HG02943 (cell line): ENCODE results near the gene TBX15.

Experiments used
- ATAC-seq: cut with Tn5 transposase; IDR thresholded peaks from one replicate; pipeline ENCODE4 v1.9.1; 2021; ENCODE audit warnings: mild to moderate bottlenecking, low read depth, moderate library complexity; ENCODE audit not compliant: unreplicated experiment

Gene TBX15

DNA sequence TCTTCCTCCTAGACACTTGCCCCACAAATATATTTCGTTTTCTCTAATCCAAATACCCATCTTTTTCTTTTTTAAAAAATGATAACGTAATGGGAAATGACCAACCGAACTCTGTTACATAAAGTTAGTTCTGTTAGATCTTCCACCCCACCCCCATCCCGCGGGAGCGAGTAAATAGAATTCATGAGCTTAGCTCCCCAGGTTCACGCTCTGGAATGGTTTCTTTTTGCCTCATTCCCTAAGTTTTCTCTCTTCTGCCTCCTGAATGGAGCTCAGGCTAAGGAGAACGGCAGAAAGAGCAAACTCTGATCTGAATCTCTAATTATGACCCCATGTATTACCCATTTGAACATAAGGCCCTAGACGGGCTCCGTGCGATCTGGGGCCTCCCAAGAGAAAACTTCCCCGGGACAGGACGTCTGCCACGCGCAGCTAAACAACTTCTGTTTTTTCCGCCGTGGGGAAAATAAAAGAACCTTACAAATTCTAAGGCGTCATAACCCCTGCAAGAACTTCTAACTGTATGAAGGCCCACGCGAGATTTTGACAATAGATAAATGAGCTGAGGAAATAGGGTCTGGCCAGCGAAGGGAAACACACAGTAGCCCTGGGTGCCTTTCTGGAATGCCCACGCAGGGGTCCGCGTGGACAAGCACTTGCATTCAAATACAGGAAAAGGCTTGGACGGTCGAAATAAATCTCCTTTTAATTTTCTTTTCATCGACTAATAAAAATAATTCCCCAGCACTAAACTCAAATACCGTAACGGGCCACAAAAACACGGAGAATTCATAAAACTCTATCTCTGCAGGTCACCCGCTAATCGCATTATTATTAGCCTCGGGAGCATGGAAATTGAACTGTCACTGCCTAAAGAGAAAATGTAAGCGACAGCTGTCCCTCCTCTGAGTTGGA lies 2.2 kb downstream of the TBX15 start:
- no peak for ATAC-seq

DNA sequence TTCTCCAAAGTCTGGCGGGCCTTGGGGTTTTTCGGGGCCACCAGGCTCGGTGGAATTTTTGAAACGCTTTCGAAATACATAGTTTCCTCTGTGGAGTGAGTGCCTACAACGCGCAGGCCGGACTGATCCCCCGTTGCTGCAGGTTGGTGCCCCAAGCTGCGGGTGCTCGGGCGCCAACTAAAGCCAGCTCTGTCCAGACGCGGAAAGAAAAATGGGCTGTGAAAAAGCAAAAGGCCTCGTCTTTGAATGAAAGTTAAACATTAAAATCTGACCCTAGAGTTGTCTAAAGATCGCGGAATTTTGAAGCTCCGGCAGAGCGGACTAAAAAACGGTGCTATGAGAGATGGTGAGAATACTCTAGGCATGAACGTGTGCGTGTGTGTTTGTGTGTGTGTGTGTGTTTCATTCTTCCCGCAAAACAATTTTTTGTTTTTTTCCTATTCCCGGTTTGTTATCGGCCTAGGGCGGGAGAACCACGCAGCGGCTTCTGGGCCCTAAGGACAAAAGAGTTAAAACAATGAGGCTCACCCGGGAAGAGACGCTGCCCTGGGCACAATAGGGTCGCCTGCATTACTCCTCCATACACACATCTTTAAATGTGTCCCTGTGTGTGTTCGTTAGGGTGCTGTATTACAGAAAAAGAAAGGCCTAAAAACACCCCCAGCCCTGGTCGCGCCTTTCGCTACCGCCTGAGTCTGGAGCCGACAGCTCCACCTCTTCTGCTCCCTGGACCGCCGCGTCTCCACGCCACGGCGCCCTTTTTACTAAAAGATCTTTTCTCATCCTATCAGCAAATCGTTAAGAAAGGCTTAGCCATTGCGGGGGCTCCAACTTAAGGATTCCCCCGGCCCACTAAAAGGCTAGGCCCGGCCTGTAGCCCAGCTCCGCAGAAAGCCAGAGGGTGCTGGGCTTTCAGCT lies 3.2 kb downstream of the TBX15 start:
- no peak for ATAC-seq

DNA sequence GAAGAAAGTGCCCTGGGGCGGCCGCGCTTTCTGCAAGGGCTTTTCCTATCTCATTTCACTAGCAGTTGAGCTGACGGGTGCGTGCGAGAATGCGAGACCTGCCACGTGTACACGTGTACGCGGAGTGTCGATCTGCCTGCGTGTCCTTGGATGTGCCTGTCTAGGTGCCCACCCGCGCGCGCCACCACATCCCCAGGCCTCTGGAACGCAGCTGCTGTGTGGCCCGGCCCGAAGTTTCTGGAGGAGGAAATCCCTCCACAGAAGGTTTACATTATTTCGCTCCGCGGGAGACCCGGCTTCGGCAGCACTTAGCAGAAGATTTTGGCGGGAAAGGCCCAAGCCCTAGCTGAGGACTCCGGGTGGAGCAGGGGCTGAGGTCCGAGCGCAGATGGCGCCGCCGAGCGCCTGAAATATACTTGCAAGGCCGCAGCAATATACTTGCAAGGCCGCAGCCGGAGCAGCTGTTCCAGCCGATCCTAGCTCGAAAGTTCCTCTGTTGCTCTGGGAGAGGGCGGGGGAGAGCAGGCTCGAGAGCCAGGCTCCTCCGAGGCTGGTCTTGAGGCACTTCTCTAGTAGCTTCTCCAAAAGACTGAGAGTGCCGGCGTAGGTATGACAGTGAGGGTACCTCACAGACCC lies 3.9 kb downstream of the TBX15 start:
- ATAC-seq, result no peak

DNA sequence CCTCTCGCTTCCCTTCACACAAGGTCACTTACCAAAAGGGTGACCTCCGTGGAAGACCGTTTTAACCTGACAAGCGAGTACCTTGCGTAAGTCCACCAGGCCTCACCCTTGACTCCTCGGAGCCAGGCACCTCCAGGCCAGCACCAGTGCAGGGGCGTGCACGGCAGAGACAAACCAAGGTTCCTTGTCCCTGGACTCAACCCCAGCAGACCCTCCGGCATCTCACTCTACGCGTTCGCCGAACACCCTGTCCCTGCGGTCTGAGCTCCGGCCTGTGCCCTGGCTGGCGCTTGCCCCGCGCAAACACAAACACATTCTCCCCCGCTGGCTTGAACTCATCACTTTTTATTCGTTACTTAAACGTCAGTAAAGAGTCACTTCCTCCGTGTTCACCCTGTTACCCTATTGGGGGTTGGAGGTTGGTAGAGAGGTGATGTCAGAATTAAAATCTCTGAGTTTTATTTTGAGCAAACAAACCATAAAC lies 4.5 kb downstream of the TBX15 start:
- no peak for ATAC-seq

DNA sequence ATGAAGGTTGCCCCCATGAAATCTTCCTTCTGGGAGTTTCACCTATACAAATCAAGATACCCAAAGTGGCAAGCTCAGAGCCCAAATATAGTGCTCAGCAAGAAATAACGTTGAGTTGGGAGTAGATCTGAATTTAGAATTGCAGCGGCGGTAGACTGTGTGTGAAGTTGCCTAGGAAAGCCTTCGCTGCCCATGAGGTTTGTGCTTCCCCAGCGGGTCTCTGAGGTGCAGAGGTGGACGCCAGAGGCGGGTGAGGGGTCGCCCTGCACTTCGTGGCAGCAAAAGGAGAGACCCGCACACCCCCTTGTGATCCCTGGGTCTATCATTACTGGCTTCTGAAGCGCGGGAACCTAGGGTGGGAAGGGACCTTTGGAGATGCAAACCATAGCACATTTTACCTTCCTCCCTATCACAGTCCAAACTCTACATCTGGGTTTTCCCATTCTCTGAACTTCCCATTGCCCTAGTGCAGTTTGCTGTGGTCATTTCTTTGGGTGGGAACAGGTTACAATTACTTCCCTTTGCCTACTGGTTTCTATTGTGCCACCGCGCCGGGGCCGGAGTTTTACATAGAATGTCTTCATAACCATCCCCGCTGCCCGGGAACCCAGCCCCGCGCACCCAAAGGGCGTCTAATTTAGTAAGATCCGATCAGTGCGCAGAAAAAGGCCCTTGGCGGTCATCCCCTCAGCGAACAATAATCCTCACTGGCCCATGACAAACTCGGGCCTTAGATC lies 5.2 kb downstream of the TBX15 start:
- ATAC-seq, result no peak

DNA sequence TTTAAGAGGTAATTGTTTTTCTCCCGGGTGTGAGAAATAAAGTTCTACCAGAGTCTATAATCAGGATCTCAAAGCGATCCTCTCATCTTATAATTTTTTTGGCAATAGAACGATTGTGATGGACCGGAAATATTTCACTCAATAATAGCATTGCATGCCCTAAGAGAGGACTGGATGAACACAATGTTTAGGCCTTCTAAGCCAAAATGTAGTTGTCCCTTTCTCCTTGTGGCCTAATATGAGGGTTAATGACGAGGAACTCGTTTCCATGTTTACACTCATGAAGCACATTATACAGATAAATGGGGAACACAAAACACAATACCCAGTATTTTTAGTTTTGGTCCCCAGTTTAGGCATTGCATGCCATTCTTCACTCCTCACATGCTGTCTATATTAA lies 5.9 kb downstream of the TBX15 start:
- no peak for ATAC-seq

DNA sequence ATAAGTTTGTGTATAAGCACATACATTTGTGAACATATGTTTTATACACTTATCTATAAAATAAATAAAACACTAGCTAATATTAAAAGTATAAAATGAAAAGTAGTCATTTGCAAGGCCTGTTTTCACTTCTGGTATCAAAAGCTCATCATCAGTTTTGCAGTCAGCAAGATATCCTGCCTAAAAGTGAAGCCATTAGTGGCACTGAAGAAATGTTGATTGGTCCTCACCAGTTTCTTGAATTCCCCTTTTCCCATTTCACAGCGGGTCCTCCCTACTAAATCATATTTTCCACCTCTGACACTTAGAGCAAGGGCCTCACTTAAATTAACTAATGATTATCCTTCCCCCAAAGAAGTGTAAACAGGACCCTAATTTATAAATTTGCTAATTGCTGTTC lies 6.7 kb downstream of the TBX15 start:
- ATAC-seq, result no peak

DNA sequence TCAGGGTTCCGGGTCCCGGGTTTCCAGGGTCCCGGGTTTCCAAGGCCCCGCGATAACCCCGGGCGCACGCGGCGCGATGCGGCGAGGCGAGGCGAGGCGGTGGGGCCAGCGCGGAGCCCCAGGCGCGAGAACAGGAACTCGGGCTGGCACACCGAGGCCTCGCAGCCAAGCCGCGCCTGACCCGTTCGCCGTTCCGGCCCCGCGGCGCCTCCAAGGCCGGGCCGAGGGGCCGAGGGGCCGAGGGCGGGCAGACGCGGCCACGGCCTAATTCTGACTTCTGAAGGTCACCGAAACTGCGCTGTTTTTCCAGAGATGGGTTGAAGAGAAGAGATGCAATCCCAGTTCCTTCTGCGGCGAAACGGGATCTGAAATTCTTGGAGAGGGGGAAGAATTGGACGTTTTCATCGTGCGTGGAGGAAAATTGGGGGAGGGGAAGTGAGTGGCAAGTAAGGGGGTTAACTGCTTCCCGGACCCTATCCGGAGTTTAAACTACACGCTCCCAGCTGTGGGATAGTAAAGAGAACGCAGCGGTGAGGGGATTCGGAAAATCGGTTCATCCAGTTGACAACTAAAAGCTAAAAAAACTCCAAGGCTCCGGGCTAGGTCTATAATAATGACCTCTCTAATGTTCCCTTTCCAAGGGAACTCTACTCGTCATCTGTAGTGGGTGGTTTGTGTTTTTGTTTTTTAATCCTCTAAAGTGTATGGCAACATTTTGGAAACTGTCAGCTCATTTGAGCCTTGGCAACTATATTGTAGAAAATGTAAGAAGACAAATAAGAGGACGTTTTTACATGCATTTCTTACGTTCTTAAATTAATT lies 8.2 kb downstream of the TBX15 start:
- ATAC-seq, result no peak

DNA sequence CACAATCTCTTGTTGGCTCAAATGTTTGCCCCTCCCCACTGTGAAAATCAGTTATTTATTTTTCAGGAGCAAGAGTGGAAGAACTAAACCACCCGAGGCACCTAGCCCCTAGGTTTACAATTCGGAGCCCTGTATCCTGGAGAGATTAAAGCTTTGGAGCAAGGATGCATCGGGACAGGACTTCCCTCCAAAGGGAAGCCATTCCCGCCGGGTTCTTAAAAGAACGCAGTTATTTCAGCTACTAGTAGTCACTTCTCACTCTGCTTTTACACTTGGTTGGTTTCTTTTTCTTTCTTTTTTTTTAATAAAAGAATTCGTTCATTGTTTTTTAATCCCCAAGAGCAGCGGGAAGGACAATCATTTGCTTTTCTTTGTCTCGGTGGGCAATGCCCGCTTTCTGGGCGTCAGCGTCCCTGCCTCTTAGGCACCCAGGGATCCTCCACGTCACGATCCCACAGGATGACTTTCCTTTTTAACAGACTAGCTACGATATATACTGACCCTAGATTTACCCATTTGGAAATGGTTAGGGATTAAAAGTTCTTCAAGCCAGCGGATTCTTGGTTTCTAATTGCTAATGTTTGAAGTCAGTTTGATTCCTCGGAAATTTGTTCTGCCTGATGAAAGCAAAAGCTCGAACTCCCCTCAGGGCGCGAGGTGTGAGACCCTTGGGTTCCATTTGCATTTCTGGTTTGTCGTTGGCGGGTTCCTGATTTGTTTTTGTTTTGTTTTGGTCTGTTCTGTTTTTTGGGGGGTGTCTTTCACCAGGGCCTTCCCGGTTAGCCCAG lies 9.0 kb downstream of the TBX15 start:
- ATAC-seq, result no peak

DNA sequence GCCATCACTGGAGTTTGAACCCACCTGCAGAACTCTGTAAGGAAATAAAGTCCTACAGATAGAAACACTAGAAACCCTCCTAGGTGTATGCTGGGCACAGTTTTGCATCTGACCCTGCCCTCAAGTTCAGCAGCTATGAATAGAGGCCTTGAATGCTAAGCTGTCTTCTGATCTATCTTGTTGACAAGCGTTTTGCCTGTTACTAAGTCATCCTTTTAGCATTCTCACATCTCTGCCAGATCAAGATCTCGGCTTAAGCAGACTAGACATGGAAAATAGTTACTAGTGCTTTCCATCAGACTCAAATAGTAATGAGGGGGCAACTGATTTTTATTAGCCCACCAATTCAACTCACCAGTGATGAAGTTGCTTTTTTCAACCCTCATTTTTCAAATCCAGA lies 10.5 kb downstream of the TBX15 start:
- ATAC-seq, result no peak

DNA sequence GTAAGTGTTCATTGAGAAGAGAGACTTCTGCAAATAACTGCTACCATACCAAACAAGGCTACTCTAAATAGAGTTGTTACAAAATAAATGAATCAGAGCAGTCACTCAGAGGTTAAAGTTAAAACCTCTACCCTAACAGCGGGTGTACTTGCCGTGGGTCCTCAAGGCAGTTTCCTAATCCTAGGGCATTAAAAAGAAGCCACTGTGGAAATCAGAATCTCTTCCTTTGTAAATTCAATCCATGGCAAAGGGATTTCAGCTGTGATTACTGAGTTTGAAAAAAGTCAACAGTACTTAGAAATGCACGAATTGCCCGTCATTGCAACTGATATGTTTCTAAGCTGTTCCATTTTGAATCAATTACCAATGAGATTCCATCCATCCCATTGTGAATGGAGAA lies 13.5 kb downstream of the TBX15 start:
- ATAC-seq, result no peak

DNA sequence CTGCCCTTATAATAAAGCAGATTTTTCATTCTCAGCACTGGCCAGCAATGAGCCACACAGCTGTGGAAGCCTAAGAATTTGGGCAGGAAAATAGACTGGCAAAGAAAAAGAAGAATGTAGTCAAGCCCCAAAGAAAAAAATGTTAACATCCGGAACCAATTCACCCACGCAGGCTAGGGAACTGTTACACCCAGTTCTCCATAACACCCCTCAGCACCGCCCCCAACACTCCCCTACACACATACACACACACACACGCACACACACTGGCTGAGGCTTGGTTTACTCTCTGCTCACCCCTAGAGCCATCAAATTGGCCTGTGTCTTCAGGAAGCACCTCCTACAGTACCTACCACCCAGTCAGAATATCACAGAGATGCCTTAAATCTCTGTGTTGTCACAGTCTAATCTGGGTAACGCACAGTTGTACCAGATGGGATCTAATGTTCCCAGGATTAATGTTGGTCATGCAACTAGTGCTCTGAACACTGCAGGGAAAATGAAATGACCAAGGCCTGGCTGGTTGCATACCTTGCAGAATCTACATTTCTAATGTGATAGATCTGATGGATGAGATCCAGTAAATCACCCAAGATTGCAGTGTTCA lies 14.5 kb downstream of the TBX15 start:
- ATAC-seq, result no peak

DNA sequence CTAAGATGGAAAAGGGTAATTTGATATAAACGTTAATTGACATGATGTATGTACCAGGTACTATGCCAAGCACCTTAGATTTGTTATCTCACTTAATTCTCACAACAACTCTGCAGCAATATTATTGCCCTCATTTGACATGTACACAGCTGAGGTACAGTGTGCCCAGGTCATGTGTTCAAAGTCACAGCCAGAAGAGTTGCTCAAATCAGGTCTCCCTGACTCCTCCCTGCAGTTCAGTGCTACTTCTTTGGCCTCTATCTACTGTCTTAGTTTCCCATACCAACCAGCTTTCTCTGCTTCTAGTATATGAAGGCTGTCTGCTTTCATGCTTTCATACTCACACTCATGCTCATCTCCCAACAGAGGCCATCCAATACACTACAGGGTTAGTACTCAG lies 15.1 kb downstream of the TBX15 start:
- ATAC-seq, result no peak

DNA sequence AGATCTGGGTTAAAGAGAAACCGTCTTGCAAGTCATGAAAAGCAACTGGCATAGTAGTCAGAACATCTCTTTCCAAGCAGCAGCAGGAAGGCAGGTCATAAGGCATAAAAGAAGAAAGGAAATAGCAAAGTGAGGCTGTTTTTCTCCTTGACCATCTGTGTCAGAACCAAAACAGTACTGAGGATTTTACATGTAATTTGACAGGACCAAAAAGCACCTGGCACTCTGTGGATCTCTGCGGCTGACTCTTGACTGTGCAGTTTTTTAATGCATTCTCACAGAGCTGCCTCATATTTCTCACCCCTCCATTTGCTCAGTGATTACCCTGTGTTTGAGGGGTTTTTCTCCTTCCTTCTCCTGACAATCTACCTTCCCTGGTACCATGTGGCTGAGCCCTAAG lies 17.7 kb downstream of the TBX15 start:
- no peak for ATAC-seq

DNA sequence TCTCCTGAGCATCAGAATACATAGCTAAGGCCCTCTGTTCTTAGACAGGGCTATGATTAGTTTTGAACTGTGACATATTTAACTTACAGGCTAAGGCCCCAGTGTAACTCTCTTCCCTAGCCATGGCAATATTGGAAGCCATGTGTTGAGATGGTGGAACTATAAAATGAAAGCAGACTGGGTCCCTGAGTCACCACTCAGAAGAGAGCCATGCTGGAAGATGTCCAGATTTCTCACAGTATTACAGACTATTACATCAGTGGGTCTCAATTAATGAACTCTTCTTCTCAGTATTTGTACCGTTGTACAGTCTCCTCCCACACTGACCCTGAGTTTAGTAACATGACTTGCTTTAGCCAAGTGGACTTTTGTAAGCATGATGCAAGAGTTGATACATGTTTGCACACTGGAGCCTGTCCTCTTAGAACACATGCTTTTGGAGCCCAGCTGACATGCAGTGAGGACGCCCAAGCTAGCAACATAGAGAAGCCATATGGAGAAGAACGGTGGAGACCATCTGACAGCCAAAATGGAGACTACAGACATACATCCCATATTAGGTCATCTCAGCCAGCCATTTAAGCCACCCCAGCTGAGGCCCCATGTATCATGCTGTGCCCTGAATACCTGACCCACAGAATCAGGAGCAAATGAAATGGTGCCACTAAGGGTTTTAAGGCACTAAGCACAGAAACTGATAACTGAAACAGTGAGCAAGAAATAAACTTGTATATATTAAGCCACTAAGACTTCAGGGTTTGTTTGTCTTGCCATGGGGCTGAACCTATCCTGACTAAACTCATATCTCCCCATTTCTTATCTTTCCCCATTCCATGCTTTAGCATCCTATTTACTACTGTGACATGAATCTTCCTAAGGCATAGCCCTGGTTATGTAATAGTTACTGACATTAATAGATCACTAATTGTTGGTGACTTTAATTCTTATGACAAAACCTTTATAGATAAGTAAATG lies 24.4 kb downstream of the TBX15 start:
- ATAC-seq, result no peak

DNA sequence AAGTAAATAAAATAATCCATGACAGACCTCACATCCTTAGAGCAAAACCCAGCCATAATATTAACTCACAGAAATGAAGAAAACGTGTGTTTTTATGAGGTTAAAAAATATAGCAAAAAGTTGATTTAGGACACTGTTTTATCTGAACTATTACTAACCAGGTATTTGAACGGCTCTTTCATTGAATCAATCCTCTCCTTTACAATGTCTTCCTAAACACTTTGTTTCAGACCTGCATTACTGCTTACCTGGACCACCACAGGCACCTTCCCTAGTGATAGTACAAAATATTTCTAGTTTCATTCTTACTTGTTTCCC lies 25.0 kb downstream of the TBX15 start:
- no peak for ATAC-seq

DNA sequence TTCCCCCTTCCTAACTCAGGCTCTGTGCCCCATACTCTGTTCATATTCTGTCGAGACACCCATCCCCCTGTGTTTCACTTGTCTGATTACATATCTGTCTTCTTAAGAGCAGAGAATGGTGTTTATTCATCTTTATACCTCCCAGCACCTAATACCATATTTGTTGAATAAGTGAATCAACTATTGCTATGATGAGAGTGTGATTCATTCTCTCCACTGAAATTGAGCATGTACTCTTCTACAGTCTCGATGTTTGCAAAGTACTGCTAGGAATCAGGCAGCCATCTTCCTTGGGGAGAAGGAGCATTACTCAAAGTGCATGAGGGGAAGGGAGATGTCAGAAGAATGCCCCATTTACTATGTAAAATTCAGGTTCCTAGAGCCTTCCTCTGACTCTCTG lies 27.0 kb downstream of the TBX15 start:
- ATAC-seq, result no peak
